ENCODE measurements around the gene CRYBA2. TPM values are rescaled to one million over a fixed set of nuclear protein-coding genes. Genes with fewer than 3 reads are reported as not detected.

CRYBA2 gene
- polyA plus RNA-seq, 1 donor = 13.3 TPM

DNA sequence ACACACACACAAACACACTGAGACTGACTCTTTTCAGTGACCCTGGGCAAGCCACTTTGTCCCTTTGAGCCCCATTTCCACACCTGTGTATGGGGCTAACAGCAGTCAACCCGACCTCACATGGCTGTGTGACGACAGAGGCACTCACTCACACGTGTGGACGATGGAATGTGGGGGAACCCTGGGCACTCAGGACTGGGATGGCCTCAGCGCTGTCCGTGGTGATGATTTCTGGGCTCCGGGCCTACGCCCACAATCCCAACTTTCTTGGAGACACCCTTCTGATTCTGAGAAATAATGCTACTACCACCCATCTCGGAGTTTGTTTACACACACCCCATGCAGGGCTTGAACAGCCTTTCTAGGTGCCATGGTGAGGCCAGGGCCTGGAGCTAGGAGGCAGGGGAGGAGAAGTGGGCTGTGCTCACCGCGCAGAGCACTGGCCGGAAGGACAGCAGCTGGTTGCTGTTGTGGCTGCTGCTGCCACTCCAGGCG, 1.5 kb downstream of the CRYBA2 start:
- no peak overlapping the region for H3K4me3 ChIP-seq (ENCODE audit: low read length)
- peak in 1 of 2 donors; percentile 55 for DNase-seq
- no CpG with 5 or more reads among the region's 13 CpGs for WGBS (ENCODE audit: insufficient coverage, low lambda C conversion rate)
- H3K36me3 ChIP-seq (ENCODE audit: control insufficient read depth, insufficient read depth, low read length) = no peaks in the 10 kb centered on the region
- peaks cover 16% of the 10 kb centered on the region for H3K4me1 ChIP-seq (ENCODE audit: control insufficient read depth, insufficient read depth, low read length)
- H3K27me3 ChIP-seq (ENCODE audit: control insufficient read depth, insufficient read depth, low read length) = peaks cover 99% of the 10 kb centered on the region
- peaks cover 12% of the 10 kb centered on the region for H3K9me3 ChIP-seq (ENCODE audit: control insufficient read depth, low read depth, low read length)
- H3K27ac ChIP-seq (ENCODE audit: low read length) = no peak overlapping the region

DNA sequence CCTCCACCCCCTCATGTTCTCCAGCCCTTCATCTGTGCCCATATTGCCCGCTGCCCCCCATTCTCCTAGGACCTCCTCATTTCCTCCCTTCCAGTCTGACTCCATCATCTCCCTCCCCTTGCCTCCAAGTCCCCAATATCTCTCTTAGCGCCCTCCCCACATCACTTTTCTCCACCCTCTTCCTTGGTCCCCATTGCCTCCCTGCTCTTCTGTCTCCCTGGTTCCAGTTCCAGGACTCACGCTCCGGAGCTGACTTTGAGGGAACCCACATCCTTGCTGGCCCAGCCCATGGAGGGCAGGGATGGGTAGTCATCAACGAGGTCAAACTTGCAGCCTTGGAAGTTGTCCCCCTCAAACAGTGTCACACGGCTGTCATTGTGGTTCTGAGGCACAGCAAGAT, 2.6 kb downstream of the CRYBA2 start:
- peaks cover 99% of the 10 kb centered on the region for H3K27me3 ChIP-seq (ENCODE audit: control insufficient read depth, insufficient read depth, low read length)
- DNase-seq = no peak
- H3K27ac ChIP-seq (ENCODE audit: low read length) = no peak overlapping the region
- H3K36me3 ChIP-seq (ENCODE audit: control insufficient read depth, insufficient read depth, low read length) = no peaks in the 10 kb centered on the region
- H3K4me1 ChIP-seq (ENCODE audit: control insufficient read depth, insufficient read depth, low read length) = peaks cover 13% of the 10 kb centered on the region
- peaks cover 13% of the 10 kb centered on the region for H3K9me3 ChIP-seq (ENCODE audit: control insufficient read depth, low read depth, low read length)
- H3K4me3 ChIP-seq (ENCODE audit: low read length) = no peak overlapping the region
- WGBS (ENCODE audit: insufficient coverage, low lambda C conversion rate) = 17% methylated on average over 1 of the region's 6 CpGs

DNA sequence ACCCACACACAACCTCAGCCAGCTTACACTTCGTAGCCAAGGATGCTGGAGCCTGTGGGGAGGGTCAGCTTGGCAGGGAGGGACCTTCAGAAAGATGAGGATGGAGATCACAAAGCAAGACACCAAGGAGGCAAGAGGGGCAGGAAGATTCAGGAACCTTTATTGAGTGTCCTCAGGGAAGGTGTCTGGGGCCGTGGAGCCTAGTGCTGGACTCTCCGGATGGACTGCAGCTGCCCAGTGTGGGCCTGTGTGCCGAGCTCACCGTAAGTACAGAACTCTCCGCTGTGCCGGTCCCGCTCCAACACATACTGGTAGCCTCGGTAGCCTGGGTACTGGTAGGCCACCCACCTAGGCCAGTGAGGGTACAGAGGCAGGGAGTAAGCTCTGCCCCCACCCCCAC, 3.2 kb downstream of the CRYBA2 start:
- H3K4me1 ChIP-seq (ENCODE audit: control insufficient read depth, insufficient read depth, low read length) = peaks cover 13% of the 10 kb centered on the region
- peaks cover 99% of the 10 kb centered on the region for H3K27me3 ChIP-seq (ENCODE audit: control insufficient read depth, insufficient read depth, low read length)
- no CpG with 5 or more reads among the region's 9 CpGs for WGBS (ENCODE audit: insufficient coverage, low lambda C conversion rate)
- no peak for DNase-seq
- H3K36me3 ChIP-seq (ENCODE audit: control insufficient read depth, insufficient read depth, low read length) = no peaks in the 10 kb centered on the region
- H3K9me3 ChIP-seq (ENCODE audit: control insufficient read depth, low read depth, low read length) = peaks cover 17% of the 10 kb centered on the region
- no peak overlapping the region for H3K4me3 ChIP-seq (ENCODE audit: low read length)
- no peak overlapping the region for H3K27ac ChIP-seq (ENCODE audit: low read length)

DNA sequence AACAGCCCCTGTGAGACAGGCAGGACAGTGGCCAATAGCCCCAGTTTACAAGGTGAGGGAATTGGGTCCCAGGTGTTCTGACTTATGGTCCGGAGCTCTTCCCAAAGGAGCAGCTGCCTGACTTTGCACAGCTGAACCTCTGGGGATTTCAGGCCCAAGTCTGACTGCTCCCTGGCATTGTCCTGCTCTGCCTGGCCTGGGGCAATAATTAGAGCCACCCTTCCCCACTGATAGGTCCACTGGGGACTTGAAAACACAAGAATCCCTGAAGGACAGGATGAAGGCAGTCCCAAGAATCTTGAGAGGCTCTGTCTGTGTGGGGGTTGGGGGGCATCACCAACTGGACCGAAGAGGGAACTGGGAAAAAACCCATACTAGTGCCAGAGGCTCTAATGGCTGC, 4.6 kb downstream of the CRYBA2 start:
- DNase-seq = no peak
- peaks cover 19% of the 10 kb centered on the region for H3K9me3 ChIP-seq (ENCODE audit: control insufficient read depth, low read depth, low read length)
- no peaks in the 10 kb centered on the region for H3K36me3 ChIP-seq (ENCODE audit: control insufficient read depth, insufficient read depth, low read length)
- WGBS (ENCODE audit: insufficient coverage, low lambda C conversion rate) = no CpG with 5 or more reads among the region's 2 CpGs
- peaks cover 99% of the 10 kb centered on the region for H3K27me3 ChIP-seq (ENCODE audit: control insufficient read depth, insufficient read depth, low read length)
- no peak overlapping the region for H3K4me3 ChIP-seq (ENCODE audit: low read length)
- no peak overlapping the region for H3K27ac ChIP-seq (ENCODE audit: low read length)
- peaks cover 6% of the 10 kb centered on the region for H3K4me1 ChIP-seq (ENCODE audit: control insufficient read depth, insufficient read depth, low read length)

DNA sequence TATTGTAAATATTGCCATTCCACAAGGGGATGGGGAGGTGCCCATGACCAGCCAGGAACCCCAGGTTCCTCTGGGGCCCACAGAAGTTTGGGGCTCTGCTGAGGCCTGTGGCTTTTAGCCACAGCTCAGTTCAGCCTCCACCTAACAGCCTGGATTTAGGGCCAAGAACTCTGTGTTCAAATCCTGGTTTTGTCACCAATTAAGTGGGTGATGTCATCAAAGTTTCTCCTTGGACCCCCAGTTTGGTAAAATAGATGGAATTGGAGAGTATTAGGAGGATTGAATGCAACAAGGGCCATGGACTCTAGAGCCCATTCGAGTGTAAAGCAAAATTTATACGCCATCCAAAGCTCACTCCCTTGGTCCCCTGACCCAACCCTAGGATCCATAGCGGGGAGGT, 5.1 kb downstream of the CRYBA2 start:
- Histone ChIP-seq H3K4me1 (ENCODE audit: control insufficient read depth, insufficient read depth, low read length) (peaks cover 1% of the 10 kb centered on the region), H3K36me3 (ENCODE audit: control insufficient read depth, insufficient read depth, low read length) (no peaks in the 10 kb centered on the region), H3K27ac (ENCODE audit: low read length) (no peak overlapping the region), H3K27me3 (ENCODE audit: control insufficient read depth, insufficient read depth, low read length) (peaks cover 99% of the 10 kb centered on the region), H3K9me3 (ENCODE audit: control insufficient read depth, low read depth, low read length) (peaks cover 14% of the 10 kb centered on the region), H3K4me3 (ENCODE audit: low read length) (no peak overlapping the region)
- DNase-seq = no peak
- WGBS (ENCODE audit: insufficient coverage, low lambda C conversion rate) = no CpG with 5 or more reads among the region's 3 CpGs

DNA sequence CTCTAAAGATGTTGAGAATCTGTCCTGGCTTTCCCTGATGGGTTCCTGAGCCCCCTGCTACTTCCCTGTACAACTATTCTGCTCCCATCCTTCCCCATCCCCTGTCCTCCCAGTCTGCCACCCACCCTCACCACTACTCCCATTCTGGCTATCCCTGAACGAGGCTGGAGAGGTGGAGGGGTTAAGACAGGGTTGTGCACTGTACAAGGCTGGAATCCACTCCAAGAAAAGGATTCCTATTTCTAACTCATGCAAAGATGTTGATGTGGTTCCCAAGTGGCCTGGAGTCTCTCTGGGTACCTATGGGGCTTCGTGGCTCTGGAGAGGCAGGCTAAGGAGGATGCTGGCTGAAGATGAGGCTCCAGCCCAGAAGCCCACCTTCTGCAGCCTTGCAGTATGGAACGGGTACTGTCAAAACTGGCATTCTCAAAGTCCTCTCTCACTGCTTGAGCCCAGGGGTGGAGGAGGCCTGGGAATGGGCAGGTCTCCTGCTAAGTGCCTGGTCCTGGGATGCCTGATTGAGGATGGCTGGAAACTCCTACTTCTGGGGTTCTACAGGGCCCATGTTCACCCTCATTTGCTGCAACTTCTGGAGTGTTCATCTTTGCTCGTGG, 7.0 kb downstream of the CRYBA2 start:
- 0% methylated on average over 1 of the region's 4 CpGs for WGBS (ENCODE audit: insufficient coverage, low lambda C conversion rate)
- no peak for DNase-seq
- Histone ChIP-seq H3K9me3 (ENCODE audit: control insufficient read depth, low read depth, low read length) (peaks cover 13% of the 10 kb centered on the region), H3K27me3 (ENCODE audit: control insufficient read depth, insufficient read depth, low read length) (peaks cover 99% of the 10 kb centered on the region), H3K27ac (ENCODE audit: low read length) (no peak overlapping the region), H3K36me3 (ENCODE audit: control insufficient read depth, insufficient read depth, low read length) (no peaks in the 10 kb centered on the region), H3K4me3 (ENCODE audit: low read length) (no peak overlapping the region), H3K4me1 (ENCODE audit: control insufficient read depth, insufficient read depth, low read length) (peaks cover 6% of the 10 kb centered on the region)

DNA sequence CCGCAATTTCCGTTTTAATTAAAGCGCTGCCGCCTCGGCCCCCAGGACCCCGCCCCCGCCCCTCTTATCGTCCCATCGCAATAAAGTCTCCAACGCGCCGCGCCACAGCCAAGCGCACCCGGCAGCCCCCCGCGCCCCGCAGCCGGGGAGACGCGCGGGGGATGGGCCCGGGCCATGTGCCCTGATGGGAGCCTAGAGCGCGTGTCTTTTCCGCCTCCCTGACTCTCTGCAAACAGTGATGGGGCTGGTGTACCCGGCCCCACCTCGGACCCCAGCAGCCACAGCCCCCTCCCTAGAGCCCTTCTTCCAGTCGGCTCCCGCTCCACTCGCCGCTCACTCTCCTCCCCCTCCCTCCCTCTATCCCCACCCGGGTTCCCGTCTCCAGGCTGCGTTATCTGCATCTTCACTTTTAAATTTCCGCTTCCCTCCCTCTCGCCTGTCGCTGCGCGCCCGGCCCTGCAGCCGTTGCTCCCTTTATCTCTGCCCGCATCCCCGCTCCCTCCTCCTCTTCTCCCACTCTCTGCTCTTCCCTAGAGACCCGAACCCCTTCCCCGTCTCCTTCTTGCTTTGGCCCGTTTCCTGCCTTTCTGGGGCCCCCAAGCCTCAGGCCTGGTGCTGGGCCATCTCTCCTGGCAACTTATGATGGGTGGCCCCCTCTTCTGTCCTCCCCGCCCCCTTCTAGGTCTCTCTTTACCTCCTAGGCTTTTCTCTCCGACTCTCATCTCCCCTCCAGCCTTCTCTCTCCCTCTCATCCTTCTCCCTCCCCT, 7.7 kb downstream of the CRYBA2 start:
- WGBS (ENCODE audit: insufficient coverage, low lambda C conversion rate) = 3% methylated on average over 8 of the region's 49 CpGs
- H3K27me3 ChIP-seq (ENCODE audit: control insufficient read depth, insufficient read depth, low read length) = peaks cover 98% of the 10 kb centered on the region
- peaks cover 13% of the 10 kb centered on the region for H3K9me3 ChIP-seq (ENCODE audit: control insufficient read depth, low read depth, low read length)
- no peaks in the 10 kb centered on the region for H3K36me3 ChIP-seq (ENCODE audit: control insufficient read depth, insufficient read depth, low read length)
- DNase-seq = no peak
- no peak overlapping the region for H3K27ac ChIP-seq (ENCODE audit: low read length)
- peaks cover 10% of the 10 kb centered on the region for H3K4me1 ChIP-seq (ENCODE audit: control insufficient read depth, insufficient read depth, low read length)
- no peak overlapping the region for H3K4me3 ChIP-seq (ENCODE audit: low read length)

DNA sequence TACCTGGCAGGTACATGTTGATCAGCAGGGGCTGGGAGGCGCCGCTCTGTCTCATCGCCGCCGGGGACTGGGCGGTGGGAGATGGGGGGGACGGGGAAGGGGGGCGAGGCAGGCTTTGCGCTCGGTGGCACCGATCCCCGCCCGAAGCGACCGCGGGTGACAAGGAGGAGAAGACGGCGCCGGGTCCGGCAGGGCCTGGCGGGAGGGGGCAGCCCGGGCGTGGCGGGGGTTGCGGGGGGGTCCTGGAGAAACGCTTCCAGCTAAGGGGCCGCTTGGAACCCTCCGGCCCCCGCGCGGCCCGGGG, 8.2 kb downstream of the CRYBA2 start, which contains the start of gene FEV:
Gene FEV, minus strand, starts transcription at position 164 of the 304 bp plus-strand sequence. Its CDS starts 109 bp downstream, at position 55.
- Histone ChIP-seq H3K36me3 (ENCODE audit: control insufficient read depth, insufficient read depth, low read length) (no peaks in the 10 kb centered on the region), H3K9me3 (ENCODE audit: control insufficient read depth, low read depth, low read length) (peaks cover 13% of the 10 kb centered on the region), H3K4me3 (ENCODE audit: low read length) (peak within 1 kb of the TSS; percentile 16), H3K4me1 (ENCODE audit: control insufficient read depth, insufficient read depth, low read length) (peaks cover 10% of the 10 kb centered on the region), H3K27ac (ENCODE audit: low read length) (no peak within 1 kb of the TSS), H3K27me3 (ENCODE audit: control insufficient read depth, insufficient read depth, low read length) (peaks cover 97% of the 10 kb centered on the region)
- no peak for DNase-seq
- no CpG with 5 or more reads among the region's 32 CpGs for WGBS (ENCODE audit: insufficient coverage, low lambda C conversion rate)

DNA sequence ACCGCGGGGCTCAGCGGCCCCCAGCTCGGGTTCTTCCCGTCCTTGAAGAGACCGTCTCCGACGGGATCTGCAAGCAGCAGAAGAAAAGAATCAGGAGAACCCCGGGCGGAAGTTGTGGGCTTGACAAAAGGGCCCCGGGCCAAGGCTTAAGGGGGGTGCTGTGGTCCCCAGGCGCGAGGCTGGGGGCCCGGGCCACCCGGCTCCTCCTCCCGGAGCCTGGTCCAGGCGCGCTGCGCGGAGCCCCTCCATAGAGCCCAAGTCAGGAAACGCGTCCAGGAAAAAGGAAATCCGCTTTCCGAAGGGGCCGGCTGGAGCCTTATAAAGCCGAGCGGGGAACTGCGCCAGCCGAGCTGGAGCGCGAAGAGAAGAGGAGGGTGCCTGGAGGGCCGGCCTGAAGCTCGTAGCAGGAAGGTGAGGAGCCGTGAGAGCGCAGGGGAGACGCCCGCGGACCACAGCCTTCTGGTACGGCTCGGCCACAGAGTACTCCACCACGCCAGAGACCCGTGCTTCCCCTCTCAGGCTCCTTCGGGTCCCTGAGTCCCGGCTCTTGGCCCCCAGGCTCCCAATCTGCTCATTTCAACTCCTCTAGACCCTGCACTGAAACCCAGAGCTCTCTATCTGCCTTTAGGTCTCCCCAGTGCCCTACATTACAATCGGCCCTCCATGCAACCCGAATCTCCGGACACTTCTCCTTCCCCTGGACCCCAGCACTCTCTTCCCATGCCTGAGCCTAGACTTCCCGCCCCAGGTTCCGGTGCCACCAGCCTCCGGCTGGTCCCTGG, 8.8 kb downstream of the CRYBA2 start:
- H3K36me3 ChIP-seq (ENCODE audit: control insufficient read depth, insufficient read depth, low read length) = no peaks in the 10 kb centered on the region

DNA sequence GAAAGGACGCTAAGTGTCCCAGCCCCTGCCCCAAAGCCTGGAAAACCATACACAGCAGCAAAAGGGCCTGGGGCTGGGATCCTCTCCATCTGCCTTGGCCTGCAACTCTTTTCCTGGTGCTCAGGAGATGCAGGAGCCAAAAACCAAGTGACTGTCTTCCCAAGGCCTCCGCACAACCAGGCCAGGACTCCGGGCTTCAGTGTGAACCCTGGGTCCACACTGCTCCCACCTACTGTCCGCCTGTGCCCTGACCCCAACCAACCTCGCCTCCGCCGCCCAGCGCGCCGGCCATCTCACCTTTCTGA, 9.3 kb downstream of the CRYBA2 start:
- Histone ChIP-seq H3K9me3 (ENCODE audit: control insufficient read depth, low read depth, low read length) (peaks cover 13% of the 10 kb centered on the region), H3K4me3 (ENCODE audit: low read length) (peak overlapping the region; percentile 16), H3K36me3 (ENCODE audit: control insufficient read depth, insufficient read depth, low read length) (no peaks in the 10 kb centered on the region), H3K4me1 (ENCODE audit: control insufficient read depth, insufficient read depth, low read length) (peaks cover 13% of the 10 kb centered on the region), H3K27ac (ENCODE audit: low read length) (no peak overlapping the region), H3K27me3 (ENCODE audit: control insufficient read depth, insufficient read depth, low read length) (peaks cover 93% of the 10 kb centered on the region)
- WGBS (ENCODE audit: insufficient coverage, low lambda C conversion rate) = no CpG with 5 or more reads among the region's 10 CpGs
- DNase-seq = no peak

More for the DNA sequence above, 8.8 kb downstream of the CRYBA2 start:
- DNase-seq = no peak
- H3K4me3 ChIP-seq (ENCODE audit: low read length) = peak overlapping the region; percentile 16
- H3K27ac ChIP-seq (ENCODE audit: low read length) = no peak overlapping the region
- H3K27me3 ChIP-seq (ENCODE audit: control insufficient read depth, insufficient read depth, low read length) = peaks cover 96% of the 10 kb centered on the region
- H3K4me1 ChIP-seq (ENCODE audit: control insufficient read depth, insufficient read depth, low read length) = peaks cover 13% of the 10 kb centered on the region
- H3K9me3 ChIP-seq (ENCODE audit: control insufficient read depth, low read depth, low read length) = peaks cover 13% of the 10 kb centered on the region
- no CpG with 5 or more reads among the region's 50 CpGs for WGBS (ENCODE audit: insufficient coverage, low lambda C conversion rate)
